ENCODE data around the gene ADGRL1.

ADGRL1 gene

GRCh38 chr19:14160017-14160703 is 45.8 kb downstream of the ADGRL1 start:
- in situ Hi-C loops (cut with HindIII; ENCODE audit: low sequenced_read_pairs), result no loop called here
- H3K4me3 ChIP-seq (ENCODE audit: low read depth, low read length), result no peak overlapping the region
- no peak for DNase-seq (ENCODE audit: low read depth, low spot score)
- TF ChIP-seq CTCF (IDR thresholded peaks at IDR 0.05; ENCODE audit: low read depth, low read length), result no peak

GRCh38 chr19:14159059-14159458 is 46.9 kb downstream of the ADGRL1 start:
- in situ Hi-C loops (cut with HindIII; ENCODE audit: low sequenced_read_pairs), result no loop called here
- no peak for TF ChIP-seq CTCF (IDR thresholded peaks at IDR 0.05; ENCODE audit: low read depth, low read length)
- no peak for DNase-seq (ENCODE audit: low read depth, low spot score)
- H3K4me3 ChIP-seq (ENCODE audit: low read depth, low read length), result no peak overlapping the region

GRCh38 chr19:14158276-14159023 is 47.5 kb downstream of the ADGRL1 start:
- TF ChIP-seq CTCF (IDR thresholded peaks at IDR 0.05; ENCODE audit: low read depth, low read length), result no peak
- H3K4me3 ChIP-seq (ENCODE audit: low read depth, low read length), result no peak overlapping the region
- in situ Hi-C loops (cut with HindIII; ENCODE audit: low sequenced_read_pairs), result no loop called here
- DNase-seq (ENCODE audit: low read depth, low spot score), result no peak

GRCh38 chr19:14156971-14157717 is 48.8 kb downstream of the ADGRL1 start:
- TF ChIP-seq CTCF (IDR thresholded peaks at IDR 0.05; ENCODE audit: low read depth, low read length), result no peak
- no peak overlapping the region for H3K4me3 ChIP-seq (ENCODE audit: low read depth, low read length)
- in situ Hi-C loops (cut with HindIII; ENCODE audit: low sequenced_read_pairs), result no loop called here
- DNase-seq (ENCODE audit: low read depth, low spot score), result no peak

- in situ Hi-C loops (cut with HindIII; ENCODE audit: low sequenced_read_pairs), result no loop called here
- no peak for TF ChIP-seq CTCF (IDR thresholded peaks at IDR 0.05; ENCODE audit: low read depth, low read length)
- DNase-seq (ENCODE audit: low read depth, low spot score), result no peak
- no peak overlapping the region for H3K4me3 ChIP-seq (ENCODE audit: low read depth, low read length)
These were observed 49.8 kb downstream of the ADGRL1 start for GRCh38 chr19:14156122-14156521.

- TF ChIP-seq CTCF (IDR thresholded peaks at IDR 0.05; ENCODE audit: low read depth, low read length), result no peak
- H3K4me3 ChIP-seq (ENCODE audit: low read depth, low read length), result no peak overlapping the region
- DNase-seq (ENCODE audit: low read depth, low spot score), result no peak
- in situ Hi-C loops (cut with HindIII; ENCODE audit: low sequenced_read_pairs), result no loop called here
These were observed 50.6 kb downstream of the ADGRL1 start for GRCh38 chr19:14155371-14155770.
